Esophagus mucosa (tissue), 1 donor: ENCODE results near the gene DPEP3. TPM values are rescaled to one million over a fixed set of nuclear protein-coding genes. Genes with fewer than 3 reads are reported as not detected.
"Not testable (repeated sequence)": the region's sequence is repeated elsewhere in the genome, so short reads cannot be mapped to it uniquely, and the experiment has no call there.

Source experiments
- ATAC-seq: fragments of 200-7000 bp; cut with Tn5 transposase; one replicate; pipeline ENCODE4 v1.9.1; 2020
- total RNA-seq: library from RNA; stranded (reverse); gene quantifications from one replicate; pipeline ENCODE4 v1.2.4, GENCODE V29; 2023
- donor health status: DM: yes; HTN: yes; CAD: no.

The DPEP3 gene
- total RNA-seq, 1 donor from 2014 or later = 0.08 TPM

DNA sequence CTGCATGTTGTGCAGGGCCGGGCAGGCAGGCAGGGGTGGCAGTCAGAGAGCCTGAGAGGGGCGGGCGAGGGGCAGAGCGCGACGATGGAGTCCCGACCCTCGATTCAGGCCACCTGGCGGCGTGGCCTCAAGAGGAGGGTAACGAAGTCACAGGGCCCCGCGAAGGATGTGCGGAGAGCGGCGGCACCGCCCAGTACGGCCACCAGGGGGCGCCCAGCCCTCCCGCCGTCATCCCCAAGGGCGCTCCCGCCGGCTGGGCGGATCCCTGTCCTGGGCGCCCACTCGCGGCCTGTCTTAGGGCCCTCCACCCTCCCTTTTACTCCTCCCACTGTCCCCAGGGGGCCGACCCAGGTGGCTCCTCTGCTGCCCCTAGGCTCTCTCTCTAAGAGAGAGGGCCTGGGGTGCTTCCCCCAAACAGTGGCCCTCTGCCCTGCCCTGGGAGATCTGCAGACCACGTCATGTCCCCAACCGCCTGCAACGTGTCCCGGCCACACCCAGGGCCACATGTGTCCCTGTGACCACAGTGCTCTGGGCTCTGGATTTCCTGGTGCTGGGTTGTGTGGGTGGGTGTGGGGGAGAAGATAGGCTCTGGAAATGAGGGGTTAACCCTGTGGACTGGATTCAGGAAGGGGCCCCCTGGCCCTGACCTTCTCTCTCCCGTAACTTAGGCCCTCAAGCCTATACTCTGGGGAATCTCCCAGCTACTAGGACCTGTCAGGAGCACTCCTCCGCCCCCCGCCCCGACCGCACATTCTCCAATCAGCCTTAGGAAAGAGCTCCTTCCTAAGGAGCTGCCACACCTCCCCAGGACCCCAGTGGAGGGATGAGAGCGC is 13.1 kb upstream of the DPEP3 start:
- peak; percentile 93 for ATAC-seq

DNA sequence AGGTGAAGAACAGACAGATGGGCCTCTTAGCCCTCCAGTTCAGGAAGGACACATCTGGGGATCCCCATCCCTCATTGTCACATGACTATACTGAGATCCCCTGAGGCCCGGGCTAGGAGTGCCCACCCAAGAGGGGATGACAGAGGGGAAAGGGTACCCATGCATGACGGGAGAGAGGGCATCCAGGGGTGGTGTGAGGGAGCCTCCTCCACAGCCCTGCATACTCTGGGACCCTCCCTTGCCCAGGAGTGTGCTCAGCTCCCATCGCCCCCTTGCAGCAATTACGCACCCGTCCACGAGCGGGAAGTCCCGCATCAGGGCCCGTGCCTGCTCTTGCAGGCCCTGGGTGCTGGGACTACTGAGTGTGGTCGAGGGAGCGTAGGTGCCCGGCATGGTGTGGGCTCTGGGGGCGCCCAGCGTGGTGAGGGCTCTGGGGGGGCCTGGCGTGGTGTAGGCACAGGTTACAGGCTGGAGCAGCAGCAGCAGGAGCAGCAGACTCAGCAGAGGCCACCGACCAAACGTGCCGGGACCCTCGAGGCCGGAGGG is 12.4 kb upstream of the DPEP3 start:
- ATAC-seq = peak; percentile 9

DNA sequence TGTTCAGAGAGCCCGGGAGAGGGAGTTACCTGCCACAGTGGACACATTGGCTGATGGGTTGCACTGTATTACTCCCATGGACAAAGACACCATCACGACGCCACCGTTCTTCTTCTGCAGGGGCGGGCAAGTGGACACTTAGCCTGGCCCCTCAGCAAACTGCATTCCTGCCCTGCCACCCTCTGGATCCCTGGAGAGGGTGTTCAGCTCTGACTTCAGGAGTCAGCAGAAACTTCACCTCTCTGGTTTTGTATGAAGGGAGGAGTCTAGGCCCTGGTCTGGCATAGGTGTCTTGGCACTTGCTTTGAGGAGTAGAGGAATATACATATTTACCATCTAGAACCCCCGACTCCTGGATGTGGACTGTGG is 9.7 kb upstream of the DPEP3 start:
- ATAC-seq = no peak

DNA sequence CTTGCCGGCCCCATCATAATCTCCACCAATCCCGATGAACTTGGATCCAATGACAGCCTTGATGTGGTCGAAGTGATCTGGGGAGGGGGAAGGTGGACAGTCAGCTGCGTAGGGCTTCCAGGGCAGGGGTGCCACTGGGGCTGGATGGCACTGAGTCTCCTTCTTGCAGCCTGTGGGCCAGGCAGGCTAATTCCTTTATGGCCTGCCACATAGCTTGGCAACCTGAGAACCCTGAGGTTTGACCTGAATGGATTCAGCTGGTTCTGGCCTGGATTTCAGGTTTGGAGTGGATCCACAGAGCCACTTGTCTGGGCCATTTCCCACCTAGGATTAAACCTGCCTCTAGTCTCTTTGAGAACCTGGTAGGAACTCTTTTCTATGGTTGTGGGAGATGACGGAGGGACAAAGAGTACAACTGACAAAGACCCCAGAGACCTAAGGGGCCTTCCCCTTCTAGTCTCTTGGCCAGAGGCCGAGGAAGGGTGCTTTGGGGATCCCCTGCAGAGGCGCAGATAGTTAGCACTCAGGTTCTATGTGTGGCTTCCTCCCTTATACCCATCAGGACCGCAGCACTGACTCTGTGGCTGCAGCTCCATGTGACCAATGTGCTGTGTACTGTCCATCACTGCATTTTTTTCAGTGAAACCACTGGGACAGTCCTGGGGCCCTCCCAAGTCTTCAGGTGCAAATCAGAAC is 9.2 kb upstream of the DPEP3 start:
- ATAC-seq = no peak

DNA sequence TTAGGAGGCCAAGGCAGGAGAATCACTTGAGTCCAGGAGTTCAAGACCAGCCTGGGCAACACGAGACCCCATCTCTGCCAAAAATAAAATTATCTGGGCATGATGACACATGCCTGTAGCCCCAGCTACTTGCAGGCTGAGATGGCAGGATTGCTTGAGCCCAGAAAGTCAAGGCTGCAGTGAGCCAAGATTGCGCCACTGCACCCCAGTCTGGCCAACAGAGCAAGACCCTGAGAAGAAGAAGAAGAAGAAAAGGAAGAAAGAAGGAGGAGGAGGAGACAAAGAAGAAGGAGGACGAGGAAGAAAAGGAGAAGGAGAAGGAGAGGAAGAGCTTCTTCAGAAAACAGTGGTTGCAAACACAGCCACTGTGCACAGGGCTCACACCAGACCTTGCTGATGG is 8.4 kb upstream of the DPEP3 start:
- ATAC-seq = no peak

DNA sequence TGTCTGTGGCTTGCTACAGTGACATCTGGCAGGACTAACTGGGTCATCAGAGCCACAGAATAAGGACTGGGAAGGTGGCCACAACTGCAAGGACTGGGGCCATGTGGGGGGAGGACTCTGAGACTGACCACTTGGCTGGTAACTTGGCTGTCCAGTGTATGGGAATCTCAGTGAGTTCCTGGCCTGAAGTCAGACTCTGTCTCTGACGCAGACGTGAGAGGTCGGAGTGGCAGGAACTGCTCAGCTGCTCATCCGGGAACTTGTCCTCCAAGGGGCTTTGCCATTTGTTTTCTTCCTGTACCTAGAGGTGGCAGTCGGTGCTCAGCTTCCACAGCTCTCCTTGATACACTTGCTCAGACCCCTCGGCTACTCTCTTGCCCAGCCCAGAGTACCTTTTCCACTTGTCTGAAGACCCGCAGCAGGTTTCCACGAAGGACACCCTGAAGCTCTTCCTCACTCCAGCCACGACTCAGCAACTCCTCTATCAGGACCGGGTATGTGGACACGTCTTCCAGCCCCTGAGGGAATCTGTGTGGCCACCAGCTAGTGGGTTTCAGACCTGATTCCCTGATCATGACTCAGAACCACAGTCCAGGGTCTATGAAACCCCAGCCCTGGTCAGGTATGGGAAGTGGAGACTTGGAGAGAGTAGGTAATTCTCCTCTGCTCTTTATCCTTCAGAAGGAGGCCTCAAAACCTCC is 7.3 kb upstream of the DPEP3 start:
- ATAC-seq = no peak

DNA sequence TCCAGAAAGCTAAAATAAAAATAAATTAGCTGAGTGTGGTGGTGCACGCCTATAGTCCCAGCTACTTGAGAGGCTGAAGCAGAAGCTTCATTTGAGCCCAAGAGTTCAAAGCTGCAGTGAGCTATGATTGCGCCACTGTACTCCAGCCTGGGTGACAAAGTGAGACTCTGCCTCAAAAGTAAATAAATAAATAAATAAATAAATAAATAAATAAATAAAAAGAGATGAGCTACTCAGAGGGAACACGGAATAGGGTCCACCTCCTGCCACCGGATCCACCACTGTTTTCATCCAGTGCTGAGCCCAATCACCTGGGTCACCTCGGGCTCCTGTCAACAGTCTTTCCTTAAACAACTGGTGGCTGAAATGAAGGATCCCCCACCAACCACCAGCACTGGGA is 6.7 kb upstream of the DPEP3 start:
- ATAC-seq = no peak

DNA sequence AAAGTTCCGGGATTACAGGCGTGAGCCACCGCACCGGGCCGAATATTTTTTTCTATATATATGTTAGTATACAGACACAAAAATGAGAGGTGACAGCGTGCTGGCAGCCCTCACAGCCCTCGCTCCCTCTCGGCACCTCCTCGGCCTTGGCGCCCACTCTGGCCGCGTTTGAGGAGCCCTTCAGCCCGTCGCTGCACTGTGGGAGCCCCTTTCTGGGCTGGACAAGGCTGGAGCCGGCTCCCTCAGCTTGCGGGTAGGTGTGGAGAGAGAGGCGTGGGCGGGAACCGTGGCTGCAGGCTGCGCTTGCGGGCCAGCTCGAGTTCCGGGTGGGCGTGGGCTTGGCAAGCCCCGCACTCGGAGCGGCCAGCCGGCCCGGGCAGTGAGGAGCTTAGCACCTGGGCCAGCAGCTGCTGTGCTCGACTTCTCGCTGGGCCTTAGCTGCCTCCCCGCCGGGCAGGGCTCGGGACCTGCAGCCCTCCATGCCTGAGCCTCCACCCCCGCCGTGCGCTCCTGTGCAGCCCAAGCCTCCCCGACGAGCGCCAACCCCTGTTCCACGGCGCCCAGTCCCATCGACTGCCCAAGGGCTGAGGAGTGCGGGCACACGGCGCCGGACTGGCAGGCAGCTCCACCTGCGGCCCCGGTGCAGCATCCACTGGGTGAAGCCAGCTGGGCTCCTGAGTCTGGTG is 1.9 kb upstream of the DPEP3 start:
- no peak for ATAC-seq

DNA sequence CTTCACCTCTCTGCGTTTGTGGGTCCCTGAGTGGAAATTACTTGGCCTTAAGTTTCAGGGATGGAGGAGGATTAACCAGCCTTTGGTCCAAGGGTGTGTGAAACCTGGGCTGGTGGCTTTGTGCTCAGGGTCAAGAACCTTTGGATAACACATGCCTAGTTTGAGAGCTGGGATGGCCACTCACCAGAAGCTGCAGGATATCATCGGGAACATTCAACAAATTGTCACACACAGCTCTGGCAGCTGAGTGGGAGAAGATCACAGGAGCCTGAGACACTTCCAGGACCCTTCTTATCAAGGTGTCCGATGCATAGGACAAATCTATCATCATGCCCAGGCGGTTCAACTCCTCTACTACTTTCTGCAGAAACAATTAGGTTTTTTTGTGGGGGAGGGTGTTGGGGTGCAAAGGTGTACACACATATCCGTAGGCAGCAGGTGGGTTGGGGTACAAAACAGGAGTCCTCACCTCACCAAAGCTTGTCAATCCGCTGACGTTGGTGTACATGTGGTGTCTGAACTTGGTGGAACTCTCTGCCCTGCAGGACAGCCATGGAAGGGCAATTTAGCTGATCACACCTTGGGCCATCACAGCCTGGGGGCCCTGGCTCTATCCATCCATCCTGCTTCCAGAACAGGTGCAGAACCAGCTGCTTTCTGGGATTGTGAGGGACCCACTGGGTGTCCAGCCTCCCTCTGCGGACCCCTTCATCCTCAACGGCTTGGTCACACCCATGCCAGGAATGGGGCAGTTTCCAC is 2.7 kb downstream of the DPEP3 start:
- ATAC-seq = no peak

DNA sequence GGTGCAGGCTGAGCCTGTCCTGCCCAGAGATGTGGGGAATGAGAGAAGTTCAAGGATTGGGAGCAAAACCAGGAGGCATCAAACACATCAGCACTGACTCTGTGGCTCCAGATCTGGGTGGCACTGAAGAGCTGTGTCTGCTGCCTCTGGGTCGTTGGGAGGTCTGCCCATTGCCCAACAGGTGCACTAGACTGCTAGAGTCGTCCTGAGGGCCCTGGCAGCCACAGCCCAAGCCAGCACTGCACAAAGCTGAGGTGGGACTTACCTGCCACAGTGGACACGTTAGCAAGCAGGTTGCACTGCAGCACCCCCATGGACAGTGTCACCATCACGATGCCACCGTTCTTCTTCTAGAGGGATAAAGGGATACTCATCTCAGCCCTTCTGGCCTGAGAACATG is 3.3 kb downstream of the DPEP3 start:
- no peak for ATAC-seq

DNA sequence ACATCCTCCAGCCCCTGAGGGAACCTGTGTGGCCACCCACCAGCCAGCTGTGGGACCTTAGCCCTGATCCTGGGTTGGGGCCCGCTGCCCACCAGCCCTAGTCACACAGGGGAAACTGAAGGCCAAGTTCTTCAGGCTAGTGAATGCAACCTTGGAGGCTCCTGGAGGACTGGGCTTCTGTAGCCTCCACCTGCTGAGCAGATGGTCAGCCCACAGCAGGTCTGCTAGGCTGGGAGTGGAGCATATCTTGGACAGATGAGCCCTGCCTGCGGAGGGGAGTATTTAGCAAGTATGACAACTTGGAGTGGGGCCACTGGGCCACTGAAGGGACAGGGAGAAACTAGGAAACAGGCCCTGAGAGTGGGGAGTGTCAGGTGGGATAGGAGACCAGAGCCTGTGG is 4.1 kb downstream of the DPEP3 start:
- ATAC-seq = no peak

DNA sequence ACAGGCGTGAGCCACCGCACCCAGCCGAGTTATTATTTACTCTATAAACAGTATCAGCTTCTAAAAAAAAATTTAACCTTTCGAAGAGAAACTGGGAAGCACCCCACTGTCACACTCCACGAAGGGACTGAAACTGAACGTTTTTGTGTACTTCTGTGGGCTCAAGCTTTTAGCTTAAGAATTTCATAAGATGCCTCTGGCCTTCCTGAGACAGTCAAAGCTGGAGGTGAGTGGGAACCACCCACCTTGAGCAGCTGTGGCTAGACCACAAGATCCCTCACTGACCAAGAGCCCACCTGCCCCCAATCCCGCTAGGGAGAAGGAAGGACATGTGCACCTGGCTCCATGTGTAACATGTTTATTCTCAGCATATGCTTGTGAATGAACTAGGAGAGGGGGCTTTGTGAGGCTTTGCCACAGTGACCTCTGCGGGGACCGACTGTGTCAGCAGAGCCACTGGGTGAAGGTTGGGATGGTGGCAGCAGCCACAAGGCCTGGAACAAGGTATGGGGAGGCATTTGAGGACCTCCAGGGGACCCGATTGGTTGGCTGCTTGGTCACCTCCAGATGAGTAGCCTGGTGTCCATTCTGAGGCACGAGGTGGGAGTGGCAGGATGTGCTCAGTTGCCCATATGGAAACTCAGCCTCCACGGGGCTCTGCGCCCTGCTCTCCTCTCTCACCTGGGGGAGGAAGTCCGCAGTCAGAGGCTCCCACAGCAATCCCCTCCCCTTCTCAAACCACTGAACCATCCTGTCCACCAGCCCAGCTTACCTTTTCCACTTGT is 4.8 kb downstream of the DPEP3 start:
- no peak for ATAC-seq

DNA sequence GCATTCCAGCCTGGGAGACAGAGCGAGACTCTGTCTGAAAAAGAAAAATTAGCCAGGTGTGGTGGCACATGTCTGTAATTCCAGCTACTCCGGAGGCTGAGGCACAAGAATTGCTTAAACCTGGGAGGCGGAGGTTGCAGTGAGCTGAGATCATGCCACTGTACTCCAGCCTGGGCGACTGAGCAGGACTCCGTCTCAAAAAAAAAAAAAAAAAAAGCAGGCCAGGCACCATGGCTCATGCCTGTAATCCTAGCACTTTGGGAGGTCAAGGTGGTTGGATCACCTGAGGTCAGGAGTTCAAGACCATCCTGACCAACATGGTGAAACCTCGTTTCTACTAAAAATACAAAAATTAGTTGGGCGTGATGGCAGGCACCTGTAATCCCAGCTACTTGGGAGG is 8.0 kb downstream of the DPEP3 start:
- ATAC-seq = not testable (repeated sequence)

DNA sequence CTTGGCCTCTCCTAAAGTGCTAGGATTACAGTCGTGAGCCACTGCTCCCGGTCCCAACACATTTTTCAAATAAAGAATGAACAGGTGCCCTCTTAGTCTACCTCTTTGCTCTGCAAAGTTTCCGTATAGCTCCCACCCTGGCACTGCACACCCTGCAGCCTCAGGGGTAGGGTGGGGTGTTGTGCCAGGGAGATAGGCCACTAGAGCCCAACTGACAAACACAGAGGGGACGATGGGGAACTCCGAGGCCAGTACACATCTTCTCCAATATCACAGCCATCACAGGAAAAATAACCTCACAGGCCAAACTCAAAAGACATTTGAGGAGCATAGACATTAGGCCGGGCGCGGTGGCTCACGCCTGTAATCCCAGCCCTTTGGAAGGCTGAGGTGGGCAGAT is 9.2 kb downstream of the DPEP3 start:
- ATAC-seq = no peak

DNA sequence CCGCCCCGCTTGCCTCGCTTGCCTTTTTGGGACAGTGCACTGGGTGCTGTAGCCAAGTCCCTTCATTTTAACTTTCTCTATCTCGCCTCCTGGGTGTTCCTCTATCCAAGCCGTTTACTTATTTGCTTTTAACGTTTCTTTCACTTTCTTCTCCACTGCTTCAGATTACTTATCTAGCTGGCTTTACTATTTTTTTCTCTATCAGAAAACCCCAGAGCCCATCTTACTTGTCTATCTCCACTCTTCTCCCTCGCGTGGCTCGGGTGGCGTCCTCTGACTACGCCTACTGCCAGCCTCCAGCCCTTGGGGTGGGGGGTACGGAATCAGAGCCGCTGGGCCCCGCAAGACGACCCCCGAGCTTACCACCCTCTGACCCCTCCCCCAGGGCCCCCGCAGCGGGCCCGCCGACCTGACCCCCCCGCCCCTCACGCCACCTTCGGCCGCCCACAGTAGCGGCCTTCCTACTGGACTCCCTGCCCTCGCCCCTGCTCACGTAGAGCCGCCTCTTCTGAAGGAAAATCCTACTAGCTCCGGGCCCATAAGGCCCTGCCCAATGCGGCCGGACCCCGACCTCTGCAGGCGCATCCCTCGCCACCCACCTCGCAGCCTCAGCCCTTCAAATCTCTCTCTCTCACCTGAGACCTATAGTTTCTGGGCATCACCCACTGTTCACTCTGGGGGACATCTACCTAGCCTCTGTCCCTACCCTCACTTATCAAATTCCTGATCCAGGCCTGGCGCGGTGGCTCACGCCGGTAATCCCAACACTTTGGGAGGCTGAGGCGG is 10.9 kb downstream of the DPEP3 start:
- no peak for ATAC-seq

DNA sequence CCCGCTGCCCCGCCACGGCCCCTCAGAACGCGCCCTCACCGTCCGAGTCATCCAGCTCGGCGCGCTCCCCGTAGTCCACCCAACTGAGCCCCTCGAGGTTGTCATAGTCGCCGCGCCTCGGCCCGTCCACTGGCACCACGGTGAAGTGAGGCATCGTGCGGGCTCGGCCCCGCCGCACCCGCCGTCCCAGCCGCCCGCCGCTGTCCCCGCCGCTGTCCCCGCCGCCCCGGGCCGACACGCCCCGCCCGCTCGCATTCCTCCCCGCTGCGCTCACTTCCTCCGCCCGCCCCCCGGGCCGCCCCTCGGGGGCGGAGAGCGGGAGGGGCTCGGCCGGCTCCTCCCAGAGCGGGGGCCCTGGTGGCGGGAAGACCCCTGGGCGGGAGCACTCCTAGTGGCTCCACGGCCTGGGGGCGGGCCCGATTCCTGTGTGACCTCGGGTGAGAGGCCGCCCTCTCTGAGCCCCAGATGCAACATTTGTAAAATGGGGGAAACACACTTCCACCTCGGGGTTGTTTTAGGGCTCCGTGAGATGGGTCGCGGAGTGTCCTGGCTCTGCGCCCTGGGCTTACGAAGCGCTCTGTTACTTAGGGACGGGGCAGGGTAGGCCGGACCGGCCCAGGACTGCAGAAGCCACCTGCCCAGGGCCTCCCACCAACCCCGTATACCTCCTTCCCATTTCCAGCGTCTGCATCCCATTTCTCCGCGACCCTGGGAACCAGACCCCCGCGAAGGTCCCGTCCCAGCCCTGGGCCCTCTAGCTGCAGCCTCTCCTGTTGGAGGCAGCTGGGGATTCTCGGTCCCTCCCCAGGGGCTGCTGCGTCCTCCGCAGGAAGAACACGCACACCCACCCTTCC is 11.7 kb downstream of the DPEP3 start, which contains the start of gene SLC12A4:
Gene SLC12A4 (minus strand): TSS at position 238 of the 854 bp plus-strand sequence. CDS start 84 bp downstream, at position 154.
- ATAC-seq = peak; percentile 81

DNA sequence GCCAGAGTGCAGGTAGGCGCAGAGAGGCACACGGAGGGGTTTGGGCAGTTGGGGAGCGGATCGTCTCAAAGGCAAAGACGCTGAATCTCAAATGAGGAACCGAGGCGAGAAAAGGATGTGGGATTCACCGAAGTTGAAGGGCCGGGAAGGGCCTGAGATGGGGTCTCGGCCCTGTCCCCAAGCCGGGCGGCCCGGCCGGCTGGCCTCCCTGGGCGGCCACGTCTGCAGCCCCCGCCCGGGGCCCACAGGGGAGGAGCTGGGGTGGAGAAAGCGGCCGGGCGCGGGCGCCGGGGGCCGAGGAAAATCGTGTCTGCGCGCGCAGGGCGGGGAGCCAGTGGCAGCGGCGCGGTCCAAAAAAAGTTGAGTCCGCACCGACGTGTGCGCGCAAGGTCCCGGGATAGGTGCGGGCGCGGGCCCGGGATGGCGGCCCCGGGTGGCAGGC is 12.3 kb downstream of the DPEP3 start:
- peak; percentile 10 for ATAC-seq

DNA sequence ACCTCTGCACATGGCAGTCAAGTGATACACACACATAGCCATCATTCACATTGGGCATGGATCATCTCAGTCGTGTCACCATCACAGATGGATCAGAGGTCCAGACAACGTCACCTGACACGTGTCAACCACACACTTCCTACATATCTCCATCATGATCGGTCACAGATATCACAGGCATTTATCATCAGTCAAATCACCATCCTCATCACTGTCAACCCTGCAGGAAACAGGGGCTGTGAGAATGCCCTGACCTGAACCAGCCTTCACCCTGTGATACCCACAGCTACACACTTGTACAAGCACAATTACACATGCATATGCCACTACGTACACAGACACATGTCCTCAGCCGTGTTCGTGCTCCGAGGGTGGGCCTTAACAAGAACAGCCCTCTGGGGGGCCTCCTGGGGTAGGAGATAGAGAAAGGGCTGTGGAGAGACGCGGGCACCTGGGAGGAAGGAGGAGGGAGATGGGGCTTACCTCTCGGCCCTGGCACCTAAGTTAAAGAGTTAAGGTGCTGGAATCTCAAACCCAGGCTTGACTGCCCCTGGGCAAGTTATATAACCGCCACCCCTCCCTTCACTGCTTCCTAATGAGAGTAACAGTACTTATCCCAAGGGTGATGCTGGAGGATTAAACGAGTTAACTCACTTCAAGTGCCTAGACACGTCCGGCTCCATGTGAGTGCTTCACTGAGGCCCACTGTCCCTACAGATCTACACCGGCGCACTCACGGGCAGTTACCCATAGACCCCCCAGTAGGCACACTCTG is 12.9 kb downstream of the DPEP3 start:
- ATAC-seq = peak; percentile 9
